Measurements from ENCODE around the gene ADGRD1. TPM values are rescaled to one million over a fixed set of nuclear protein-coding genes. Genes with fewer than 3 reads are reported as not detected.

ADGRD1 gene
- polyA plus RNA-seq, 1 of the 3 experiments (the other 2 are of a cell fraction): not detected

- no peak for TF ChIP-seq REST (IDR thresholded peaks at IDR 0.05; ENCODE audit: low read depth, low read length)
Measured at GRCh38 chr12:130922511-130922953, 31.2 kb upstream of the ADGRD1 start (continued).

- Histone ChIP-seq H3K4me1 (ENCODE audit: control insufficient read depth in 1 of 2, insufficient read depth in 2 of 2, low read depth in 1 of 2, low read length in 1 of 2) (no peaks in the 10 kb centered on the region), H4K20me1 (ENCODE audit: insufficient read depth) (no peaks in the 10 kb centered on the region), H3K4me2 (no peak overlapping the region), H3K36me3 (replicated peaks in 1 of 2; ENCODE audit: control insufficient read depth in 1 of 2, insufficient read depth in 2 of 2, low read length in 1 of 2) (no peaks in the 10 kb centered on the region), H3K9ac (no peak overlapping the region), H3F3A (replicated peaks; ENCODE audit: insufficient read depth) (no peaks in the 10 kb centered on the region), H2AFZ (ENCODE audit: low read depth) (no peak overlapping the region), H3K27ac (ENCODE audit: low read depth in 2 of 2, low read length in 1 of 2) (no peak overlapping the region), H3K27me3 (ENCODE audit: insufficient read depth) (no peaks in the 10 kb centered on the region), H3K4me3 (ENCODE audit: low read depth in 2 of 2, low read length in 1 of 2) (no peak overlapping the region), H3K9me3 (no peaks in the 10 kb centered on the region), H3K9me2 (no peaks in the 10 kb centered on the region), H3K79me2 (ENCODE audit: insufficient read depth) (no peaks in the 10 kb centered on the region)
- DNase-seq: no peak
- CTCF ChIA-PET: interaction anchor here (0.6 to 2.1 kb wide), 3 partner anchors 9 to 574 kb away, joined by 3 to 7 read pairs (median 3); no protein-coding TSS in a partner anchor
- WGBS (ENCODE audit: low lambda C conversion rate): 59% methylated on average over 22 of the region's 23 CpGs
- TF ChIP-seq RFX5 (IDR thresholded peaks at IDR 0.05; ENCODE audit: low read length): no peak
- TF ChIP-seq RAD21 (IDR thresholded peaks at IDR 0.05; ENCODE audit: low read length): no peak
- TF ChIP-seq RXRA (IDR thresholded peaks at IDR 0.05; ENCODE audit: borderline replicate concordance, low read depth): no peak
- no peak for TF ChIP-seq FOXM1 (IDR thresholded peaks at IDR 0.05; ENCODE audit: low read depth)
- TF ChIP-seq TEAD4 (IDR thresholded peaks at IDR 0.05; ENCODE audit: borderline replicate concordance, insufficient read depth): no peak
- TF ChIP-seq GABPA (IDR thresholded peaks at IDR 0.05; ENCODE audit: low read depth): no peak
- no peak for TF ChIP-seq PBX3 (IDR thresholded peaks at IDR 0.05)
- no peak for TF ChIP-seq RCOR1 (IDR thresholded peaks at IDR 0.05; ENCODE audit: low read length)
- no peak for TF ChIP-seq NRF1 (IDR thresholded peaks at IDR 0.05; ENCODE audit: low read depth, low read length)
- no peak for TF ChIP-seq ELF1 (IDR thresholded peaks at IDR 0.05)
- TF ChIP-seq SIN3A (IDR thresholded peaks at IDR 0.05; ENCODE audit: borderline replicate concordance, low read depth, low read length): no peak
- TF ChIP-seq CTCF (IDR thresholded peaks at IDR 0.05): no peak
- TF ChIP-seq USF1 (IDR thresholded peaks at IDR 0.05; ENCODE audit: borderline replicate concordance, low read depth): no peak
- no peak for TF ChIP-seq REST (IDR thresholded peaks at IDR 0.05; ENCODE audit: low read depth, low read length)
- no peak for TF ChIP-seq EP300 (IDR thresholded peaks at IDR 0.05; ENCODE audit: borderline replicate concordance in 1 of 2, low read depth in 1 of 2, low read length in 1 of 2)
- TF ChIP-seq SMC3 (IDR thresholded peaks at IDR 0.05; ENCODE audit: low read depth, low read length): no peak
- POLR2A ChIA-PET: no interaction called here
Measured at GRCh38 chr12:130924966-130925665, 28.6 kb upstream of the ADGRD1 start.

Data from SK-N-SH (cell line).